Colon (tissue), 2 donors: ENCODE measurements around the gene ATXN2.

Experiments
- FAIRE-seq: peaks from 2 replicates; lab custom pipeline; 2012; peaks lifted over from hg19 to GRCh38; lab: Jason Lieb, UNC
- donor health status: control.
- donor health status: control.

The ATXN2 gene

GRCh38 chr12:111435661-111436201, 163.4 kb downstream of the ATXN2 start:
- no peak for FAIRE-seq

- no peak for FAIRE-seq
Measured at GRCh38 chr12:111434680-111435338, 164.3 kb downstream of the ATXN2 start.

- FAIRE-seq = no peak
Measured at GRCh38 chr12:111434049-111434448, 165.1 kb downstream of the ATXN2 start.

- FAIRE-seq = no peak
Measured at GRCh38 chr12:111431772-111432171, 167.3 kb downstream of the ATXN2 start.

- no peak for FAIRE-seq
Measured at GRCh38 chr12:111430433-111431353, 168.4 kb downstream of the ATXN2 start.

- no peak for FAIRE-seq
Measured at GRCh38 chr12:111429828-111430432, 169.2 kb downstream of the ATXN2 start.

GRCh38 chr12:111428728-111429175, 170.4 kb downstream of the ATXN2 start:
- no peak for FAIRE-seq

- FAIRE-seq = no peak
Measured at GRCh38 chr12:111428081-111428727, 170.9 kb downstream of the ATXN2 start.

- no peak for FAIRE-seq
Measured at GRCh38 chr12:111427417-111428074, 171.6 kb downstream of the ATXN2 start.

- no peak for FAIRE-seq
Measured at GRCh38 chr12:111426344-111427185, 172.6 kb downstream of the ATXN2 start.

GRCh38 chr12:111425655-111426054, 173.5 kb downstream of the ATXN2 start:
- no peak for FAIRE-seq

- FAIRE-seq = no peak
Measured at GRCh38 chr12:111424793-111425251, 174.3 kb downstream of the ATXN2 start.

GRCh38 chr12:111424189-111424792, 174.8 kb downstream of the ATXN2 start:
- FAIRE-seq = no peak

GRCh38 chr12:111420494-111420893, 178.6 kb downstream of the ATXN2 start:
- FAIRE-seq = no peak

GRCh38 chr12:111419784-111420183, 179.3 kb downstream of the ATXN2 start:
- no peak for FAIRE-seq

- no peak for FAIRE-seq
Measured at GRCh38 chr12:111418594-111418880, 180.6 kb downstream of the ATXN2 start.

- no peak for FAIRE-seq
Measured at GRCh38 chr12:111417784-111418593, 181.1 kb downstream of the ATXN2 start.

GRCh38 chr12:111417290-111417689, 181.8 kb downstream of the ATXN2 start:
- FAIRE-seq = no peak

- FAIRE-seq = no peak
Measured at GRCh38 chr12:111414711-111415252, 184.3 kb downstream of the ATXN2 start.
